Uterus (tissue), 2 donors: ENCODE data around the gene DACT2.

Experiments
- CTCF ChIP-seq, 4 experiments: fragments of 200-600 bp in 2 of 4; fragments of 450-650 bp in 2 of 4; sonication (generic) in 2 of 4; IDR thresholded peaks; one replicate each; pipeline ENCODE4 v1.5.1; 2016 to 2019; ENCODE audit warnings: antibody characterized with exemption in 4 of 4, mild to moderate bottlenecking in 2 of 4, moderate library complexity in 1 of 4
- POLR2A ChIP-seq, 2 donors: fragments of 450-650 bp; IDR thresholded peaks; one replicate each; pipeline ENCODE4 v1.6.1; 2016; ENCODE audit warnings: antibody characterized with exemption in 2 of 2, mild to moderate bottlenecking in 1 of 2, moderate library complexity in 1 of 2

GRCh38 chr6:168272415-168273325, 46.9 kb downstream of the DACT2 start:
- TF ChIP-seq CTCF (IDR thresholded peaks at IDR 0.05) (no peak), POLR2A (IDR thresholded peaks at IDR 0.05) (no peak)
